HepG2 (cell line): ENCODE results near the gene CLEC20A. TPM values are rescaled to one million over a fixed set of nuclear protein-coding genes. Genes with fewer than 3 reads are reported as not detected.

Experiments
- BRD4 ChIP-seq: sonication (generic); formaldehyde crosslinking; IDR thresholded peaks from 2 replicates; pipeline ENCODE4 v1.4.0; 2020; ENCODE audit warnings: missing genetic modification reagents
- ELF3 ChIP-seq: IDR thresholded peaks from 2 replicates; pipeline ENCODE4 v1.6.1; 2016; ENCODE audit warnings: missing genetic modification reagents, missing compliant biosample characterization
- EP300 ChIP-seq, 3 experiments: sonication (generic) in 1 of 3; formaldehyde crosslinking in 1 of 3; IDR thresholded peaks; 2 replicates each; pipeline versions ENCODE4 v1.5.1 to v1.6.1; 2011 to 2020; ENCODE audit warnings: low read depth in 2 of 3, low read length in 2 of 3, borderline replicate concordance in 1 of 3, improper control_type of control experiment in 1 of 3, mild to moderate bottlenecking in 1 of 3, missing genetic modification reagents in 1 of 3, moderate library complexity in 1 of 3
- HDAC2 ChIP-seq: sonication (generic); formaldehyde crosslinking; IDR thresholded peaks from 2 replicates; pipeline ENCODE4 v1.4.0; 2020; ENCODE audit warnings: missing genetic modification reagents
- KLF11 ChIP-seq: IDR thresholded peaks from 2 replicates; pipeline ENCODE4 v1.6.1; 2016; ENCODE audit warnings: missing compliant biosample characterization
- MEIS2 ChIP-seq: sonication (generic); formaldehyde crosslinking; IDR thresholded peaks from 2 replicates; pipeline ENCODE4 v1.9.0; 2021; ENCODE audit warnings: mild to moderate bottlenecking, missing genetic modification reagents
- NFKBIZ ChIP-seq: IDR thresholded peaks from 2 replicates; pipeline ENCODE4 v1.6.1; 2018; ENCODE audit warnings: missing genetic modification reagents, missing compliant biosample characterization
- ZFP37 ChIP-seq: sonication (generic); formaldehyde crosslinking; IDR thresholded peaks from 2 replicates; pipeline ENCODE4 v1.4.0; 2020; ENCODE audit warnings: missing genetic modification reagents, borderline replicate concordance
- ZNF367 ChIP-seq: sonication (generic); formaldehyde crosslinking; IDR thresholded peaks from 2 replicates; pipeline ENCODE4 v1.4.0; 2020; ENCODE audit warnings: missing genetic modification reagents, borderline replicate concordance
- polyA plus RNA-seq, 8 experiments: library from polyadenylated mRNA; depleted of rRNA in 3 of 8; stranded (reverse) in 7 of 8; unstranded in 1 of 8; fragments of >200 nt; fragmentation: Illumina TruSeq in 4 of 8; extraction: Trizol in 4 of 8; gene quantifications; 2 replicates each; pipeline versions ENCODE4 v1.2.1 to v1.2.3, GENCODE V29; 2011 to 2016; ENCODE audit warnings: low read depth in 4 of 8, missing spikeins in 1 of 8, mixed read lengths in 1 of 8; ENCODE audit not compliant: insufficient read depth in 1 of 8
- total RNA-seq, 5 experiments: library from RNA; depleted of rRNA; stranded (reverse); fragments of >200 nt; fragmentation: Illumina TruSeq; extraction: Trizol; gene quantifications; 2 replicates each; pipeline ENCODE4 v1.2.3, GENCODE V29; 2016; ENCODE audit warnings: low read depth in 1 of 5
- TF ChIP-seq, protein P1 (sequence below): sonication (generic); formaldehyde crosslinking; IDR thresholded peaks from 2 replicates; pipeline ENCODE4 v1.4.0; 2020; ENCODE audit warnings: mild to moderate bottlenecking, missing genetic modification reagents
- TF ChIP-seq, protein P2 (sequence below): sonication (generic); formaldehyde crosslinking; IDR thresholded peaks from 2 replicates; pipeline ENCODE4 v1.9.0; 2021; ENCODE audit warnings: missing genetic modification reagents, borderline replicate concordance
- TF ChIP-seq, protein P3 (sequence below): IDR thresholded peaks from 2 replicates; pipeline ENCODE4 v1.6.1; 2018; ENCODE audit warnings: missing genetic modification reagents
- TF ChIP-seq, protein P4 (sequence below): sonication (generic); formaldehyde crosslinking; IDR thresholded peaks from 2 replicates; pipeline ENCODE4 v1.9.0; 2021; ENCODE audit warnings: missing genetic modification reagents, borderline replicate concordance
- TF ChIP-seq, protein P5 (sequence below): sonication (generic); formaldehyde crosslinking; IDR thresholded peaks from 2 replicates; pipeline ENCODE4; 2020; ENCODE audit warnings: missing genetic modification reagents, mild to moderate bottlenecking, borderline replicate concordance
- TF ChIP-seq, protein P6 (sequence below): sonication (generic); formaldehyde crosslinking; IDR thresholded peaks from 2 replicates; pipeline ENCODE4 v1.5.1; 2020; ENCODE audit warnings: missing genetic modification reagents, mild to moderate bottlenecking, borderline replicate concordance

The CLEC20A gene
- total and polyA plus RNA-seq, 2 of the 13 experiments (the other 11 are each of a cell fraction or from before 2014, with no cell fraction given), result not detected

DNA sequence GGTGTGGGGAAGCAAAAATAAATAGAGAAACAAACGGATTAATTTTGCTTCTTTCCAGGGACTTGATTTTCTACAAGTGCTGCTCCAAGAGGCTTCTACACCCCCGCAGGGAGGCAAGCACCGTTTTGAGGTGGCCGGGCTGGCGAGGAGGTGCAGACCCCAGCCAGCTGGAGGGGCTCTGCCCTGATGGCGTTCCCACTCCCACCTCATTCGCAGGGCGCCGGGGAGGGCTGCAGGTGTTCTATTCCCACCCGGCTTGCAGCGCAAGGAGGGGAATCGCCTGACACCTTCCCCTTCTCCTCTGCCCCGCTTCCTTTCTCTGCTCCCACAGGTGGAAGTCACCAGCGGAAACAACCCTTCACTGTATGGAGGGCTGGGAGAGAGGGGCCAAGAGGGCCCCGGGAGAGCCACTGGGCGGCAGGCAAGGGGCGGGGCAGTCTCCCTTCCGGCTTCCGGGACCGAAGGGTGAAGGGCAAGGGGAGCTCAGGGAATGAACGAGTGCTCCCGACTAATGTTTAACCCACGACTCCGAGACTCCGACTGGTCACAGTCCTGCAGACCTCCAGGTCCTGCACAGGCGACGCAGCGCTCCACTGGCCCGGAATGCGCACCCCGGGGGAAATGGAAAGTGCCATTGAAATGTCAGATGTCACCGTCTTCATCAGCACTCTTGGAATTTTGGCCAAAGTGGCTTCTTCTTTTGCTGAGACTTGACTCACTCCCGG, 45.2 kb upstream of the CLEC20A start (continued):
- TF ChIP-seq, protein P1, sequence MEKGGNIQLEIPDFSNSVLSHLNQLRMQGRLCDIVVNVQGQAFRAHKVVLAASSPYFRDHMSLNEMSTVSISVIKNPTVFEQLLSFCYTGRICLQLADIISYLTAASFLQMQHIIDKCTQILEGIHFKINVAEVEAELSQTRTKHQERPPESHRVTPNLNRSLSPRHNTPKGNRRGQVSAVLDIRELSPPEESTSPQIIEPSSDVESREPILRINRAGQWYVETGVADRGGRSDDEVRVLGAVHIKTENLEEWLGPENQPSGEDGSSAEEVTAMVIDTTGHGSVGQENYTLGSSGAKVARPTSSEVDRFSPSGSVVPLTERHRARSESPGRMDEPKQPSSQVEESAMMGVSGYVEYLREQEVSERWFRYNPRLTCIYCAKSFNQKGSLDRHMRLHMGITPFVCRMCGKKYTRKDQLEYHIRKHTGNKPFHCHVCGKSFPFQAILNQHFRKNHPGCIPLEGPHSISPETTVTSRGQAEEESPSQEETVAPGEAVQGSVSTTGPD, result peak; percentile 63; the same call in 1 of the 2 replicates
- TF ChIP-seq ZFP37 (CRISPR knock-in tag) (peak; percentile 19; the same call in 1 of the 2 replicates), MEIS2 (CRISPR knock-in tag) (peak; percentile 51), BRD4 (peak; percentile 73; the same call in 1 of the 2 replicates), ELF3 (CRISPR knock-in tag) (peak; percentile 88), EP300 (IDR thresholded peaks at IDR 0.05; ENCODE audit: low read depth in 2 of 2, low read length in 2 of 2) (peak in 1 of 2 experiments; percentile 57; a peak in 2 of 4 replicates), EP300 (CRISPR knock-in tag; IDR thresholded peaks at IDR 0.05; ENCODE audit: borderline replicate concordance) (peak; percentile 26; the same call in 1 of the 2 replicates), NFKBIZ (CRISPR knock-in tag) (no peak), KLF11 (CRISPR knock-in tag) (0 out of 2 replicates have a peak, but pooled peaks have one; percentile 8), HDAC2 (CRISPR knock-in tag) (peak; percentile 68), ZNF367 (CRISPR knock-in tag) (peak; percentile 14; the same call in 1 of the 2 replicates)
- TF ChIP-seq, protein P2, sequence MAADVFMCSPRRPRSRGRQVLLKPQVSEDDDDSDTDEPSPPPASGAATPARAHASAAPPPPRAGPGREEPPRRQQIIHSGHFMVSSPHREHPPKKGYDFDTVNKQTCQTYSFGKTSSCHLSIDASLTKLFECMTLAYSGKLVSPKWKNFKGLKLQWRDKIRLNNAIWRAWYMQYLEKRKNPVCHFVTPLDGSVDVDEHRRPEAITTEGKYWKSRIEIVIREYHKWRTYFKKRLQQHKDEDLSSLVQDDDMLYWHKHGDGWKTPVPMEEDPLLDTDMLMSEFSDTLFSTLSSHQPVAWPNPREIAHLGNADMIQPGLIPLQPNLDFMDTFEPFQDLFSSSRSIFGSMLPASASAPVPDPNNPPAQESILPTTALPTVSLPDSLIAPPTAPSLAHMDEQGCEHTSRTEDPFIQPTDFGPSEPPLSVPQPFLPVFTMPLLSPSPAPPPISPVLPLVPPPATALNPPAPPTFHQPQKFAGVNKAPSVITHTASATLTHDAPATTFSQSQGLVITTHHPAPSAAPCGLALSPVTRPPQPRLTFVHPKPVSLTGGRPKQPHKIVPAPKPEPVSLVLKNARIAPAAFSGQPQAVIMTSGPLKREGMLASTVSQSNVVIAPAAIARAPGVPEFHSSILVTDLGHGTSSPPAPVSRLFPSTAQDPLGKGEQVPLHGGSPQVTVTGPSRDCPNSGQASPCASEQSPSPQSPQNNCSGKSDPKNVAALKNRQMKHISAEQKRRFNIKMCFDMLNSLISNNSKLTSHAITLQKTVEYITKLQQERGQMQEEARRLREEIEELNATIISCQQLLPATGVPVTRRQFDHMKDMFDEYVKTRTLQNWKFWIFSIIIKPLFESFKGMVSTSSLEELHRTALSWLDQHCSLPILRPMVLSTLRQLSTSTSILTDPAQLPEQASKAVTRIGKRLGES, result 0 out of 2 replicates have a peak, but pooled peaks have one; percentile 53
- TF ChIP-seq, protein P3, sequence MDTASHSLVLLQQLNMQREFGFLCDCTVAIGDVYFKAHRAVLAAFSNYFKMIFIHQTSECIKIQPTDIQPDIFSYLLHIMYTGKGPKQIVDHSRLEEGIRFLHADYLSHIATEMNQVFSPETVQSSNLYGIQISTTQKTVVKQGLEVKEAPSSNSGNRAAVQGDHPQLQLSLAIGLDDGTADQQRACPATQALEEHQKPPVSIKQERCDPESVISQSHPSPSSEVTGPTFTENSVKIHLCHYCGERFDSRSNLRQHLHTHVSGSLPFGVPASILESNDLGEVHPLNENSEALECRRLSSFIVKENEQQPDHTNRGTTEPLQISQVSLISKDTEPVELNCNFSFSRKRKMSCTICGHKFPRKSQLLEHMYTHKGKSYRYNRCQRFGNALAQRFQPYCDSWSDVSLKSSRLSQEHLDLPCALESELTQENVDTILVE (CRISPR knock-in tag), result peak; percentile 57; the same call in 1 of the 2 replicates
- TF ChIP-seq, protein P4, sequence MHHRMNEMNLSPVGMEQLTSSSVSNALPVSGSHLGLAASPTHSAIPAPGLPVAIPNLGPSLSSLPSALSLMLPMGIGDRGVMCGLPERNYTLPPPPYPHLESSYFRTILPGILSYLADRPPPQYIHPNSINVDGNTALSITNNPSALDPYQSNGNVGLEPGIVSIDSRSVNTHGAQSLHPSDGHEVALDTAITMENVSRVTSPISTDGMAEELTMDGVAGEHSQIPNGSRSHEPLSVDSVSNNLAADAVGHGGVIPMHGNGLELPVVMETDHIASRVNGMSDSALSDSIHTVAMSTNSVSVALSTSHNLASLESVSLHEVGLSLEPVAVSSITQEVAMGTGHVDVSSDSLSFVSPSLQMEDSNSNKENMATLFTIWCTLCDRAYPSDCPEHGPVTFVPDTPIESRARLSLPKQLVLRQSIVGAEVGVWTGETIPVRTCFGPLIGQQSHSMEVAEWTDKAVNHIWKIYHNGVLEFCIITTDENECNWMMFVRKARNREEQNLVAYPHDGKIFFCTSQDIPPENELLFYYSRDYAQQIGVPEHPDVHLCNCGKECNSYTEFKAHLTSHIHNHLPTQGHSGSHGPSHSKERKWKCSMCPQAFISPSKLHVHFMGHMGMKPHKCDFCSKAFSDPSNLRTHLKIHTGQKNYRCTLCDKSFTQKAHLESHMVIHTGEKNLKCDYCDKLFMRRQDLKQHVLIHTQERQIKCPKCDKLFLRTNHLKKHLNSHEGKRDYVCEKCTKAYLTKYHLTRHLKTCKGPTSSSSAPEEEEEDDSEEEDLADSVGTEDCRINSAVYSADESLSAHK (CRISPR knock-in tag), result peak; percentile 59; the same call in 1 of the 2 replicates
- TF ChIP-seq, protein P5, sequence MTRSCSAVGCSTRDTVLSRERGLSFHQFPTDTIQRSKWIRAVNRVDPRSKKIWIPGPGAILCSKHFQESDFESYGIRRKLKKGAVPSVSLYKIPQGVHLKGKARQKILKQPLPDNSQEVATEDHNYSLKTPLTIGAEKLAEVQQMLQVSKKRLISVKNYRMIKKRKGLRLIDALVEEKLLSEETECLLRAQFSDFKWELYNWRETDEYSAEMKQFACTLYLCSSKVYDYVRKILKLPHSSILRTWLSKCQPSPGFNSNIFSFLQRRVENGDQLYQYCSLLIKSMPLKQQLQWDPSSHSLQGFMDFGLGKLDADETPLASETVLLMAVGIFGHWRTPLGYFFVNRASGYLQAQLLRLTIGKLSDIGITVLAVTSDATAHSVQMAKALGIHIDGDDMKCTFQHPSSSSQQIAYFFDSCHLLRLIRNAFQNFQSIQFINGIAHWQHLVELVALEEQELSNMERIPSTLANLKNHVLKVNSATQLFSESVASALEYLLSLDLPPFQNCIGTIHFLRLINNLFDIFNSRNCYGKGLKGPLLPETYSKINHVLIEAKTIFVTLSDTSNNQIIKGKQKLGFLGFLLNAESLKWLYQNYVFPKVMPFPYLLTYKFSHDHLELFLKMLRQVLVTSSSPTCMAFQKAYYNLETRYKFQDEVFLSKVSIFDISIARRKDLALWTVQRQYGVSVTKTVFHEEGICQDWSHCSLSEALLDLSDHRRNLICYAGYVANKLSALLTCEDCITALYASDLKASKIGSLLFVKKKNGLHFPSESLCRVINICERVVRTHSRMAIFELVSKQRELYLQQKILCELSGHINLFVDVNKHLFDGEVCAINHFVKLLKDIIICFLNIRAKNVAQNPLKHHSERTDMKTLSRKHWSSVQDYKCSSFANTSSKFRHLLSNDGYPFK (CRISPR knock-in tag), result no peak; the same call in 1 of the 2 replicates
- TF ChIP-seq, protein P6, sequence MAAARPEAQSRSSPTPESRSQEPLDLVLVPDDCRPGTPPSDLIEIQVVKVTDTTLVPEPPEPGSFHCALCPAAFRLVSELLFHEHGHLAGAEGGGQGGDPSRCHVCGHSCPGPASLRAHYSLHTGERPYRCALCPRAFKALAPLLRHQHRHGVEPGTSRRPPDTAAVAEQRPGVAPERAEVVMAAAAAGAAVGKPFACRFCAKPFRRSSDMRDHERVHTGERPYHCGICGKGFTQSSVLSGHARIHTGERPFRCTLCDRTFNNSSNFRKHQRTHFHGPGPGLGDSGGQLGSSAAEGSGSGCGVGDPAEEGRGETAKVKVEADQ (CRISPR knock-in tag), result peak; percentile 62; the same call in 1 of the 2 replicates
